Coronary artery (tissue), 2 donors: Measurements from ENCODE around the gene DIP2C.

Source experiments
- DNase-seq: peaks from one replicate; pipeline ENCODE4 v3.0.0-alpha.2; 2017; ENCODE audit warnings: low spot score
- H3K27ac ChIP-seq, 2 donors: fragments of 200-600 bp; sonication (generic); one replicate each; pipeline ENCODE4 v1.5.1; 2016 to 2019
- H3K4me3 ChIP-seq: fragments of 200-600 bp; sonication (generic); 2 replicates; pipeline ENCODE4 v1.5.1; 2016; ENCODE audit warnings: mild to moderate bottlenecking, moderate library complexity
- CTCF ChIP-seq: fragments of 200-600 bp; sonication (generic); IDR thresholded peaks from one replicate; pipeline ENCODE4 v1.5.1; 2019; ENCODE audit warnings: antibody characterized with exemption

DIP2C gene

GRCh38 chr10:624605-625332 lies 64.7 kb downstream of the DIP2C start:
- Histone ChIP-seq H3K4me3 (peak overlapping the region; percentile 15), H3K27ac (peak overlapping the region; percentile 66 to 84)
- no peak for DNase-seq
- TF ChIP-seq CTCF, result no peak

DNA sequence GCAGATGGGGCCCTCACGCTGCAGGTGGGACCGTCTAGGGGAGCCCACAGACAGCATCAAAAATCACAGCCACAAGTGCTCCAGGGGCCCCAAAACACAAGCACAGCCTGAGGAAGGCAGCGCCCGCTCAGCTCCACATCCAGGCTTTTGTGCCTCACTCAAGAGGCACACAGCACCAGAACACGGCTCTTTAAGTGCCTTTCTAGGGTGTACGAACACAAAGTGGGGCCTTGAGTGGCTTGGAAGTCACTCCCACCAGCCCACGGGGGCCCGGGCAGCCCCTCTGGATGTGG lies 65.2 kb downstream of the DIP2C start:
- no peak overlapping the region for H3K4me3 ChIP-seq
- no peak for TF ChIP-seq CTCF
- peak overlapping the region; percentile 66 to 84 for H3K27ac ChIP-seq
- DNase-seq, result no peak

- Histone ChIP-seq H3K27ac (peak overlapping the region; percentile 66 to 84), H3K4me3 (no peak overlapping the region)
- TF ChIP-seq CTCF, result no peak
These were observed 65.8 kb downstream of the DIP2C start for GRCh38 chr10:623477-624311.

DNA sequence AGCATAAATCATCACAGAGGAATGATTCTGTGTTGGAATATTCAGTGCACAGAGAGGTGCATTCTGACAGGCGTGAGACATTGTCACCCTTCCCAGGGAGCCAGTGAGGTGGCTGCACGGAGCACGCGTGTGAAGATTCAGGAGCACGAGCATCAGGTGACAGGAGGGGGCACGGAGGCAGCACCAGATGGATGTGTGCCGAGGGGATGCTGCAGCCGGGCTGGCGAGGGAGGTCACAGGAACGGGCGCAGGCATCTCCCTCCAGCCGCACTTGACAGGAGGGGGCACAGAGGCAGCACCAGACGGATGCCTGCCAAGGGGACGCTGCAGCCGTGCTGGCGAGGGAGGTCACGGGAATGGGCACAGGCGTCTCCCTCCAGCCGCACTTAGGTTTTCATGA lies 66.5 kb downstream of the DIP2C start:
- no peak for TF ChIP-seq CTCF
- DNase-seq, result no peak
- Histone ChIP-seq H3K27ac (peak overlapping the region in 1 of 2 donors; percentile 84), H3K4me3 (no peak overlapping the region)

More at GRCh38 chr10:623477-624311, 65.8 kb downstream of the DIP2C start:
- no peak for DNase-seq

- no peak for DNase-seq
- Histone ChIP-seq H3K27ac (no peak overlapping the region), H3K4me3 (no peak overlapping the region)
- TF ChIP-seq CTCF, result no peak
These were observed 67.3 kb downstream of the DIP2C start for GRCh38 chr10:621981-622740.

DNA sequence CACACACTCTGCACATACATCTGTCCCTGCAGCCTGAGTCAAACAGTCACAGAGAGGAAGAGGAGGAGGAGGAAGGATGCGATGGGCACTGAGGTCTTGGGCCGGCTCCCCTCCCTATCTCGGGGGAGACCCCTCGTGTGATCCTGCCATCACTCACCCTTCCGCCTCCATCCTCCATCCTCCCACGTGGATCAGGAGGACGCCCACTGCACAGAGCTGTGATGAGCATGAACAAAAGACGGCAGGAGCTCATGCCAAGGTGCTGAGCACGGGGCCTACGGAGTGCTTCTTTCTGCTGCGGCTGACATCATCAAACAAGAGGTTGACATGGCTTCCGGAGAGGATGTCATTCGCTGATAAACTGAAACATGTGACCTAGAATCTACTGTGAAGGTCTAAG lies 68.0 kb downstream of the DIP2C start:
- no peak overlapping the region for H3K4me3 ChIP-seq
- no peak for TF ChIP-seq CTCF
- no peak for DNase-seq
- no peak overlapping the region for H3K27ac ChIP-seq
